Sigmoid colon (tissue), 7 donors: Measurements from ENCODE around the gene SLC12A3. TPM values are rescaled to one million over a fixed set of nuclear protein-coding genes. Genes with fewer than 3 reads are reported as not detected.

Experiments
- DNase-seq: peaks from one replicate; pipeline ENCODE4 v3.0.0-alpha.2; 2019
- H3K27ac ChIP-seq, 4 donors: fragments of 200-600 bp; sonication (generic); one replicate each; pipeline ENCODE4 v1.5.1; 2016 to 2019; ENCODE audit warnings: mild to moderate bottlenecking in 1 of 4
- H3K27me3 ChIP-seq, 3 donors: fragments of 200-600 bp; sonication (generic); one replicate each; pipeline ENCODE4 v1.5.1; 2019; ENCODE audit warnings: mild to moderate bottlenecking in 1 of 3
- H3K36me3 ChIP-seq, 4 donors: fragments of 200-600 bp; sonication (generic); one replicate each; pipeline ENCODE4 v1.5.1; 2016 to 2019
- H3K4me1 ChIP-seq, 4 donors: fragments of 200-600 bp; sonication (generic); one replicate each; pipeline ENCODE4 v1.5.1; 2017 to 2019
- H3K4me3 ChIP-seq, 4 donors: fragments of 200-600 bp; sonication (generic); one replicate each; pipeline ENCODE4 v1.5.1; 2017 to 2019; ENCODE audit warnings: mild to moderate bottlenecking in 2 of 4, moderate library complexity in 1 of 4
- H3K9me3 ChIP-seq, 4 donors: fragments of 200-600 bp in 3 of 4; sonication (generic) in 3 of 4; one replicate each; pipeline versions ENCODE4 v1.5.1 to v1.6.1; 2013 to 2019
- CTCF ChIP-seq, 4 experiments: fragments of 450-650 bp in 3 of 4; fragments of 200-600 bp in 1 of 4; IDR thresholded peaks; one replicate each; pipeline ENCODE4 v1.5.1; 2016 to 2019; ENCODE audit warnings: antibody characterized with exemption in 4 of 4, mild to moderate bottlenecking in 3 of 4, moderate library complexity in 2 of 4
- EP300 ChIP-seq, 4 donors: sonication (generic); formaldehyde crosslinking; IDR thresholded peaks; one replicate each; pipeline ENCODE4 v1.6.1; 2017; ENCODE audit warnings: antibody characterized with exemption in 4 of 4
- POLR2A ChIP-seq, 2 donors: fragments of 450-650 bp; IDR thresholded peaks; one replicate each; pipeline ENCODE4 v1.6.1; 2016; ENCODE audit warnings: antibody characterized with exemption in 2 of 2, mild to moderate bottlenecking in 2 of 2, moderate library complexity in 2 of 2
- POLR2AphosphoS5 ChIP-seq, 4 donors: sonication (generic); formaldehyde crosslinking; IDR thresholded peaks; one replicate each; pipeline ENCODE4 v1.6.1; 2017; ENCODE audit warnings: antibody characterized with exemption in 4 of 4
- WGBS, 2 donors: extraction: QIAGEN DNeasy Blood & Tissue Kit; methylation state at CpG; one replicate each; pipeline ENCODE4 v1.1.7; 2013; 5-methylcytosine and 5-hydroxymethylcytosine counted together
- intact Hi-C: fragments of 100-400 bp; cut with DNase I; formaldehyde crosslinking; loops from one replicate; pipeline ENCODE4 v1.15.1; 2023
- polyA plus RNA-seq, 3 donors: library from polyadenylated mRNA; stranded (reverse); fragments of 200-250 nt; gene quantifications; one replicate each; pipeline ENCODE4 v1.2.3, GENCODE V29; 2013
- total RNA-seq, 4 donors: library from RNA; depleted of rRNA; stranded (reverse); fragments of >200 nt; gene quantifications; one replicate each; pipeline ENCODE4 v1.1.0, GENCODE V29; 2016
- donor health status: healthy with polysubstance abuse.
- donor health status: Bipolar disorder and iron deficiency.
- donor health status: healthy.

The SLC12A3 gene
- total and polyA plus RNA-seq, 7 donors, result 0.16 TPM; not detected in 6

- TF ChIP-seq POLR2A (IDR thresholded peaks at IDR 0.05) (no peak), CTCF (IDR thresholded peaks at IDR 0.05) (no peak), POLR2AphosphoS5 (IDR thresholded peaks at IDR 0.05) (no peak), EP300 (IDR thresholded peaks at IDR 0.05) (no peak)
- intact Hi-C loops, result no loop called here
- 90 to 94% methylated on average over 12 of the region's 12 CpGs for WGBS, 2 donors
- no peak overlapping the region for H3K27ac ChIP-seq
- H3K4me1 ChIP-seq, result no peaks in the 10 kb centered on the region
- no peaks in the 10 kb centered on the region for H3K36me3 ChIP-seq
- H3K27me3 ChIP-seq, result no peaks in the 10 kb centered on the region
- no peak overlapping the region for H3K4me3 ChIP-seq
- DNase-seq, result no peak
- H3K9me3 ChIP-seq, result no peaks in the 10 kb centered on the region
Measured at GRCh38 chr16:56886296-56886695, 21.3 kb downstream of the SLC12A3 start.

GRCh38 chr16:56886826-56887225, 21.8 kb downstream of the SLC12A3 start:
- Histone ChIP-seq H3K27ac (no peak overlapping the region), H3K9me3 (no peaks in the 10 kb centered on the region), H3K4me3 (no peak overlapping the region), H3K36me3 (no peaks in the 10 kb centered on the region), H3K4me1 (no peaks in the 10 kb centered on the region), H3K27me3 (no peaks in the 10 kb centered on the region)
- TF ChIP-seq EP300 (IDR thresholded peaks at IDR 0.05), result no peak
- TF ChIP-seq CTCF (IDR thresholded peaks at IDR 0.05), result no peak
- no peak for TF ChIP-seq POLR2AphosphoS5 (IDR thresholded peaks at IDR 0.05)
- TF ChIP-seq POLR2A (IDR thresholded peaks at IDR 0.05), result no peak
- WGBS, 2 donors, result 84 to 91% methylated on average over 9 of the region's 9 CpGs
- no peak for DNase-seq
- intact Hi-C loops, result no loop called here

GRCh38 chr16:56888806-56889205, 23.8 kb downstream of the SLC12A3 start:
- H3K4me1 ChIP-seq, result no peaks in the 10 kb centered on the region
- no peaks in the 10 kb centered on the region for H3K36me3 ChIP-seq
- DNase-seq, result no peak
- 85 to 92% methylated on average over 7 of the region's 7 CpGs for WGBS, 2 donors
- TF ChIP-seq POLR2AphosphoS5 (IDR thresholded peaks at IDR 0.05) (no peak), EP300 (IDR thresholded peaks at IDR 0.05) (no peak), CTCF (IDR thresholded peaks at IDR 0.05) (no peak), POLR2A (IDR thresholded peaks at IDR 0.05) (no peak)
- intact Hi-C loops, result no loop called here
- no peak overlapping the region for H3K27ac ChIP-seq
- no peaks in the 10 kb centered on the region for H3K27me3 ChIP-seq
- H3K9me3 ChIP-seq, result no peaks in the 10 kb centered on the region
- no peak overlapping the region for H3K4me3 ChIP-seq

GRCh38 chr16:56889206-56889605, 24.2 kb downstream of the SLC12A3 start:
- Histone ChIP-seq H3K36me3 (no peaks in the 10 kb centered on the region), H3K4me1 (no peaks in the 10 kb centered on the region), H3K27me3 (no peaks in the 10 kb centered on the region), H3K27ac (no peak overlapping the region), H3K9me3 (no peaks in the 10 kb centered on the region), H3K4me3 (no peak overlapping the region)
- WGBS, 2 donors, result 40 to 76% methylated on average over 5 of the region's 5 CpGs
- no peak for DNase-seq
- intact Hi-C loops, result no loop called here
- TF ChIP-seq CTCF (IDR thresholded peaks at IDR 0.05) (no peak), EP300 (IDR thresholded peaks at IDR 0.05) (no peak), POLR2AphosphoS5 (IDR thresholded peaks at IDR 0.05) (no peak), POLR2A (IDR thresholded peaks at IDR 0.05) (no peak)

GRCh38 chr16:56891685-56892084, 26.7 kb downstream of the SLC12A3 start:
- TF ChIP-seq POLR2AphosphoS5 (IDR thresholded peaks at IDR 0.05), result no peak
- no peak for TF ChIP-seq CTCF (IDR thresholded peaks at IDR 0.05)
- no peak for TF ChIP-seq POLR2A (IDR thresholded peaks at IDR 0.05)
- no peak for TF ChIP-seq EP300 (IDR thresholded peaks at IDR 0.05)
- H3K9me3 ChIP-seq, result no peaks in the 10 kb centered on the region
- H3K36me3 ChIP-seq, result no peaks in the 10 kb centered on the region
- no peak overlapping the region for H3K27ac ChIP-seq
- H3K4me3 ChIP-seq, result no peak overlapping the region
- DNase-seq, result no peak
- no peaks in the 10 kb centered on the region for H3K27me3 ChIP-seq
- 81 to 82% methylated on average over 11 of the region's 11 CpGs for WGBS, 2 donors
- intact Hi-C loops, result no loop called here
- H3K4me1 ChIP-seq, result no peaks in the 10 kb centered on the region
